Nephron progenitor cell (in vitro differentiated cells): ENCODE results near the gene JMJD1C.

Source experiments
- DNase-seq: peaks from one replicate; pipeline ENCODE4 v3.0.0; 2021
- H3K27ac Mint-ChIP-seq: 2 replicates; pipeline ENCODE4 v1.8.0; 2021; ENCODE audit warnings: mild to moderate bottlenecking, moderate library complexity, mixed read lengths
- H3K27me3 Mint-ChIP-seq: 2 replicates; pipeline ENCODE4 v1.8.0; 2021; ENCODE audit warnings: mild to moderate bottlenecking, low read depth, mixed read lengths; ENCODE audit not compliant: poor library complexity
- H3K36me3 Mint-ChIP-seq: 2 replicates; pipeline ENCODE4 v1.8.0; 2021; ENCODE audit warnings: low read depth, mixed read lengths
- H3K4me1 Mint-ChIP-seq: 2 replicates; pipeline ENCODE4 v1.8.0; 2021; ENCODE audit warnings: mixed read lengths
- H3K4me3 Mint-ChIP-seq: 2 replicates; pipeline ENCODE4 v1.8.0; 2021; ENCODE audit warnings: mild to moderate bottlenecking, moderate library complexity, mixed read lengths
- H3K9me3 Mint-ChIP-seq: 2 replicates; pipeline ENCODE4 v1.8.0; 2021; ENCODE audit warnings: mild to moderate bottlenecking, moderate library complexity, mixed read lengths
- CTCF ChIP-seq: fragments of 200-600 bp; sonication (generic); IDR thresholded peaks from 2 replicates; pipeline ENCODE4 v1.5.0; 2021; ENCODE audit warnings: antibody characterized with exemption

JMJD1C gene

GRCh38 chr10:63173468-63174232 is 292.1 kb downstream of the JMJD1C start:
- Mint-ChIP-seq H3K9me3 (no peaks in the 10 kb centered on the region), H3K27ac (no peak overlapping the region), H3K4me1 (no peaks in the 10 kb centered on the region), H3K4me3 (no peak overlapping the region), H3K27me3 (no peaks in the 10 kb centered on the region), H3K36me3 (peaks cover 79% of the 10 kb centered on the region)
- no peak for DNase-seq
- TF ChIP-seq CTCF = no peak

- Mint-ChIP-seq H3K4me3 (no peak overlapping the region), H3K27me3 (no peaks in the 10 kb centered on the region), H3K9me3 (no peaks in the 10 kb centered on the region), H3K27ac (no peak overlapping the region), H3K4me1 (no peaks in the 10 kb centered on the region), H3K36me3 (peaks cover 72% of the 10 kb centered on the region)
- TF ChIP-seq CTCF = no peak
- DNase-seq = no peak
Observed at GRCh38 chr10:63171926-63172325, 293.9 kb downstream of the JMJD1C start.

- Mint-ChIP-seq H3K4me3 (no peak overlapping the region), H3K36me3 (peaks cover 66% of the 10 kb centered on the region), H3K9me3 (no peaks in the 10 kb centered on the region), H3K27ac (peak overlapping the region; percentile 46), H3K27me3 (no peaks in the 10 kb centered on the region), H3K4me1 (no peaks in the 10 kb centered on the region)
- no peak for DNase-seq
- no peak for TF ChIP-seq CTCF
Observed at GRCh38 chr10:63171255-63171855, 294.4 kb downstream of the JMJD1C start.

GRCh38 chr10:63169624-63170023 is 296.2 kb downstream of the JMJD1C start:
- peaks cover 7% of the 10 kb centered on the region for H3K4me1 Mint-ChIP-seq
- no peak overlapping the region for H3K4me3 Mint-ChIP-seq
- H3K9me3 Mint-ChIP-seq = no peaks in the 10 kb centered on the region
- H3K27ac Mint-ChIP-seq = no peak overlapping the region
- H3K27me3 Mint-ChIP-seq = no peaks in the 10 kb centered on the region
- TF ChIP-seq CTCF = no peak
- DNase-seq = no peak
- H3K36me3 Mint-ChIP-seq = peaks cover 60% of the 10 kb centered on the region

GRCh38 chr10:63168821-63169462 is 296.8 kb downstream of the JMJD1C start:
- Mint-ChIP-seq H3K27me3 (no peaks in the 10 kb centered on the region), H3K4me3 (no peak overlapping the region), H3K4me1 (peaks cover 7% of the 10 kb centered on the region), H3K9me3 (no peaks in the 10 kb centered on the region), H3K36me3 (peaks cover 53% of the 10 kb centered on the region), H3K27ac (peak overlapping the region; percentile 83)
- DNase-seq = no peak
- TF ChIP-seq CTCF = no peak
